Measurements from ENCODE around the gene NMT1. TPM values are rescaled to one million over a fixed set of nuclear protein-coding genes. Genes with fewer than 3 reads are reported as not detected.

Gene NMT1
- total RNA-seq, 1 experiment from 2014 or later: 173 TPM

DNA sequence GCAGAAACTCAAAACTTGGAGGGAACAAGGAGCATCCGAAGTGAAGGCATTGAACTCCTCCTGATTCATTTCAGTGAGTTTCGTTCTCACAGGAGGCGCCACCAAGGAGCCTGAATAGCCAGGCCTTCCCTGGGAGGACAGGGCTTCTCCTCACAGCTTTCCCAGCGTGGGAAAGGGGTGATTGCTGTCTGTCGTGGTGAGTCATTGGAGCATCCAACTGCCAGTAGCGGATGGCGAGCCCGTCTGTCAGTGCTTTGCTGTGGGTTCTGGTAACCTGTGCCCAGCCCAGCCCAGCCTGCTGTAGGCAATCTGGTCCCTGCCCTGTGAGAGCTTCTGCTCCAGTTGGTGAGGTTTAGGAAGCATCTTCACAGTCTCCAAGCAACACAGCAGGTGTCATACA, 42.9 kb downstream of the NMT1 start:
- ChIA-PET CTCF (no interaction called here), POLR2A (no interaction called here), RAD21 (ENCODE audit: low non-redundant PET in 1 of 2, low total read pairs in 2 of 2, uncharacterized antibody in 2 of 2, unreplicated experiment in 2 of 2) (no interaction called here)
- no peak overlapping the region for H3K4me3 ChIP-seq (replicated peaks in 1 of 2; ENCODE audit: low read depth in 1 of 2, low read length in 2 of 2)
- no peaks in the 10 kb centered on the region for H3K27me3 ChIP-seq (ENCODE audit: insufficient read depth, low read length)
- intact Hi-C loops (cut with micrococcal nuclease): no loop called here
- H3K79me2 ChIP-seq (ENCODE audit: insufficient read depth, low read length): peaks cover 7% of the 10 kb centered on the region; the same call in 1 of the 2 replicates
- H3K9ac ChIP-seq (ENCODE audit: low read length): no peak overlapping the region
- BruUV-seq (replicated peaks): no TSS peak
- peaks cover 28 to 61% of the 10 kb centered on the region in 2 experiments for H3K36me3 ChIP-seq (ENCODE audit: control insufficient read depth in 1 of 2, insufficient read depth in 2 of 2, low read length in 2 of 2)
- no peak overlapping the region for H3K27ac ChIP-seq (ENCODE audit: low read depth, low read length)
- no peak overlapping the region for H2AFZ ChIP-seq (ENCODE audit: low read depth, low read length, poor library complexity, severe bottlenecking)
- ATAC-seq (no peak), DNase-seq (ENCODE audit: low read depth, low spot score) (no peak)
- no peaks in the 10 kb centered on the region for H4K20me1 ChIP-seq (ENCODE audit: insufficient read depth)
- H3K4me1 ChIP-seq (ENCODE audit: control insufficient read depth in 1 of 2, insufficient read depth in 2 of 2, low read length in 2 of 2): peaks cover 0 to under 1% of the 10 kb centered on the region in 2 experiments; a peak in 1 of 4 replicates
- no peaks in the 10 kb centered on the region for H3K9me3 ChIP-seq (ENCODE audit: control insufficient read depth in 1 of 2, insufficient read depth in 1 of 2, low read depth in 1 of 2, low read length in 2 of 2)
- no peak overlapping the region for H3K4me2 ChIP-seq (ENCODE audit: low read length)
- H3K9me2 ChIP-seq (ENCODE audit: insufficient read depth): no peaks in the 10 kb centered on the region
- no peak for TF ChIP-seq SRF (IDR thresholded peaks at IDR 0.05; ENCODE audit: low read depth)
- no peak for TF ChIP-seq TCF7L2 (IDR thresholded peaks at IDR 0.05; ENCODE audit: borderline replicate concordance, extremely low read depth, insufficient read depth, insufficient read length)
- TF ChIP-seq, protein P1, sequence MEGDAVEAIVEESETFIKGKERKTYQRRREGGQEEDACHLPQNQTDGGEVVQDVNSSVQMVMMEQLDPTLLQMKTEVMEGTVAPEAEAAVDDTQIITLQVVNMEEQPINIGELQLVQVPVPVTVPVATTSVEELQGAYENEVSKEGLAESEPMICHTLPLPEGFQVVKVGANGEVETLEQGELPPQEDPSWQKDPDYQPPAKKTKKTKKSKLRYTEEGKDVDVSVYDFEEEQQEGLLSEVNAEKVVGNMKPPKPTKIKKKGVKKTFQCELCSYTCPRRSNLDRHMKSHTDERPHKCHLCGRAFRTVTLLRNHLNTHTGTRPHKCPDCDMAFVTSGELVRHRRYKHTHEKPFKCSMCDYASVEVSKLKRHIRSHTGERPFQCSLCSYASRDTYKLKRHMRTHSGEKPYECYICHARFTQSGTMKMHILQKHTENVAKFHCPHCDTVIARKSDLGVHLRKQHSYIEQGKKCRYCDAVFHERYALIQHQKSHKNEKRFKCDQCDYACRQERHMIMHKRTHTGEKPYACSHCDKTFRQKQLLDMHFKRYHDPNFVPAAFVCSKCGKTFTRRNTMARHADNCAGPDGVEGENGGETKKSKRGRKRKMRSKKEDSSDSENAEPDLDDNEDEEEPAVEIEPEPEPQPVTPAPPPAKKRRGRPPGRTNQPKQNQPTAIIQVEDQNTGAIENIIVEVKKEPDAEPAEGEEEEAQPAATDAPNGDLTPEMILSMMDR (IDR thresholded peaks at IDR 0.05 in 2 of 3, conservative IDR thresholded peaks at IDR 0.05 in 1 of 3; ENCODE audit: borderline replicate concordance in 1 of 3, insufficient read depth in 1 of 3, low read depth in 2 of 3, low read length in 2 of 3): no peak
- TF ChIP-seq RAD21 (IDR thresholded peaks at IDR 0.05; ENCODE audit: low read depth): no peak
- TF ChIP-seq ZFX (IDR thresholded peaks at IDR 0.05): no peak
- no peak for TF ChIP-seq SP1 (IDR thresholded peaks at IDR 0.05; ENCODE audit: low read depth)
- no peak for TF ChIP-seq ELF1 (IDR thresholded peaks at IDR 0.05; ENCODE audit: borderline replicate concordance, low read depth)
- TF ChIP-seq EZH2phosphoT487 (IDR thresholded peaks at IDR 0.05; ENCODE audit: borderline replicate concordance): no peak

DNA sequence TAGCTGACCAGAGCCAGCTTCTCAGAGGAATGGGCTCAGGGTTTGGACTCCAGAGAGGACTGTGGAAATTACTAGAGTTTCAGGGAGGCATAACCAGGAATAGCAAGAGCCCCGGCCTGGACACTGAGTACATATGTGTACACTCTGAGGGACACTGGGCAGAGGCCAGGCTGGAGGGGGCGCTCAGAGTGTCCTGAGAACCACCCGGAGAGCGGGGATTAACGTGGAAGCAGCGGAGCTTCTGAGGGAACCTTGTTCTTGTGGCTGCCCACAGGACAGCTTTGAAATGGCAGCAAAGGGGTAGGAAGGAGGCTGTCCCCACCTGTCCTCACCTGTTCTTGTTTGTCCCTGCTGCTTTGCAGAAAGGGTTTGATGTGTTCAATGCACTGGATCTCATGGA, 43.4 kb downstream of the NMT1 start:
- POLR2A ChIA-PET: no interaction called here
- H4K20me1 ChIP-seq (ENCODE audit: insufficient read depth): no peaks in the 10 kb centered on the region
- H3K27me3 ChIP-seq (ENCODE audit: insufficient read depth, low read length): no peaks in the 10 kb centered on the region
- no peaks in the 10 kb centered on the region for H3K9me2 ChIP-seq (ENCODE audit: insufficient read depth)
- no peak overlapping the region for H2AFZ ChIP-seq (ENCODE audit: low read depth, low read length, poor library complexity, severe bottlenecking)
- no peak overlapping the region for H3K9ac ChIP-seq (ENCODE audit: low read length)
- no peak for TF ChIP-seq JUND (IDR thresholded peaks at IDR 0.05)
- peaks cover 5% of the 10 kb centered on the region; the same call in 1 of the 2 replicates for H3K79me2 ChIP-seq (ENCODE audit: insufficient read depth, low read length)
- BruUV-seq (replicated peaks): no TSS peak
- no peak overlapping the region for H3K4me2 ChIP-seq (ENCODE audit: low read length)
- RAD21 ChIA-PET (ENCODE audit: low non-redundant PET in 1 of 2, low total read pairs in 2 of 2, uncharacterized antibody in 2 of 2, unreplicated experiment in 2 of 2): no interaction called here
- no peak overlapping the region for H3K4me3 ChIP-seq (replicated peaks in 1 of 2; ENCODE audit: low read depth in 1 of 2, low read length in 2 of 2)
- ATAC-seq (no peak), DNase-seq (ENCODE audit: low read depth, low spot score) (no peak)
- no peaks in the 10 kb centered on the region for H3K4me1 ChIP-seq (ENCODE audit: control insufficient read depth in 1 of 2, insufficient read depth in 2 of 2, low read length in 2 of 2)
- no peaks in the 10 kb centered on the region for H3K9me3 ChIP-seq (ENCODE audit: control insufficient read depth in 1 of 2, insufficient read depth in 1 of 2, low read depth in 1 of 2, low read length in 2 of 2)
- CTCF ChIA-PET: no interaction called here
- H3K36me3 ChIP-seq (ENCODE audit: control insufficient read depth in 1 of 2, insufficient read depth in 2 of 2, low read length in 2 of 2): peaks cover 28 to 58% of the 10 kb centered on the region in 2 experiments
- H3K27ac ChIP-seq (ENCODE audit: low read depth, low read length): no peak overlapping the region
- intact Hi-C loops (cut with micrococcal nuclease): no loop called here

Data from HCT116 (cell line).